Neural progenitor cell (in vitro differentiated cells): ENCODE results near the gene IL20RA.

Source experiments
- CTCF ChIP-seq: fragments of 200-600 bp; sonication (generic); IDR thresholded peaks from 2 replicates; pipeline ENCODE4 v1.5.1; 2017; ENCODE audit warnings: antibody characterized with exemption, mild to moderate bottlenecking
- EZH2 ChIP-seq: fragments of 200-600 bp; sonication (generic); IDR thresholded peaks from 2 replicates; pipeline ENCODE4 v1.6.1; 2017; ENCODE audit warnings: antibody characterized with exemption, mild to moderate bottlenecking, moderate library complexity
- EZH2phosphoT487 ChIP-seq: fragments of 200-600 bp; sonication (generic); IDR thresholded peaks from 2 replicates; pipeline ENCODE4 v1.6.1; 2017; ENCODE audit warnings: antibody characterized with exemption

DNA sequence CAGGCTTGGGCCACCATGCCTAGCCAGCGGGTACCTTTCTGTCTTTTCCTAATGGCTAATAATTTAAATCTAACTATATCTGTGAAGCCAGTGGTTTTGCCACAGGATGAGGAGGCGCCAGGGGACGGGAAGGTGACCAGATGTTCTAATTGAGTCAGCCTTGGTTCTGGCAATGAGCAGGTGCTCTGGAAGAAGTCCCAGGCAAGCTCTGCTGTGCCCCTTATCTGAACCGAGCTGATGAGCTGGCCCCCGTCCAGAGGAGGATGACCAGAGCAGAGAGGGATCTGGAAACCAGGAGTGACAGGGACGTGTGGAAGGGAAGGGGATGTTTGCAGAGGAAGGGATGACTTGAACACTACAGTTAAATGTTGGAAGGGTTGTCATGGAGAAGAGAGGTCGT is 75.9 kb downstream of the IL20RA start:
- TF ChIP-seq CTCF = no peak
- no peak for TF ChIP-seq EZH2
- no peak for TF ChIP-seq EZH2phosphoT487
